ENCODE measurements around the gene DELE1.

DNA sequence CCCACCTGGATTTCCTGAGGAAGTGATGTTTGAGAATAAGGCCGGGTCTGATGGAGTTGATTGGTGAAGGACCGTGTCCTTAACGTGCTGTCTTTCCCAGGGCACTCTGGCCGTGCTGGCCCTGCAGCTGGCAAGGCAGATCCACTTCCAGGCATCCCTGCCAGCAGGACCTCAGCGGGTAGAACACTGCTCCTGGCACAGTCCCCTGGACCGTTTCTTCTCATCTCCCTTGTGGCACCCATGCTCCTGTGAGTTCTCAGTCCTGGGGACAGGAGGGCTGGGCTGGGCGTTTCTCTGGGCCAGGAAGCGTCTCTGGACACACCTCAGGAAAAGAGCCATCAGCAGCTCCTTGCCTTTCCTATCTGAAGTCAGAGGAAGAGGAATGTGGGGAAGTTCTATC lies 4.4 kb downstream of the DELE1 start:
- TF ChIP-seq, protein P1, sequence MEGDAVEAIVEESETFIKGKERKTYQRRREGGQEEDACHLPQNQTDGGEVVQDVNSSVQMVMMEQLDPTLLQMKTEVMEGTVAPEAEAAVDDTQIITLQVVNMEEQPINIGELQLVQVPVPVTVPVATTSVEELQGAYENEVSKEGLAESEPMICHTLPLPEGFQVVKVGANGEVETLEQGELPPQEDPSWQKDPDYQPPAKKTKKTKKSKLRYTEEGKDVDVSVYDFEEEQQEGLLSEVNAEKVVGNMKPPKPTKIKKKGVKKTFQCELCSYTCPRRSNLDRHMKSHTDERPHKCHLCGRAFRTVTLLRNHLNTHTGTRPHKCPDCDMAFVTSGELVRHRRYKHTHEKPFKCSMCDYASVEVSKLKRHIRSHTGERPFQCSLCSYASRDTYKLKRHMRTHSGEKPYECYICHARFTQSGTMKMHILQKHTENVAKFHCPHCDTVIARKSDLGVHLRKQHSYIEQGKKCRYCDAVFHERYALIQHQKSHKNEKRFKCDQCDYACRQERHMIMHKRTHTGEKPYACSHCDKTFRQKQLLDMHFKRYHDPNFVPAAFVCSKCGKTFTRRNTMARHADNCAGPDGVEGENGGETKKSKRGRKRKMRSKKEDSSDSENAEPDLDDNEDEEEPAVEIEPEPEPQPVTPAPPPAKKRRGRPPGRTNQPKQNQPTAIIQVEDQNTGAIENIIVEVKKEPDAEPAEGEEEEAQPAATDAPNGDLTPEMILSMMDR (IDR thresholded peaks at IDR 0.05) = no peak
- no peak for TF ChIP-seq EZH2 (IDR thresholded peaks at IDR 0.05; ENCODE audit: borderline replicate concordance, insufficient read depth, low read depth, low read length, poor library complexity, severe bottlenecking)
